Karpas-422 (cell line): ENCODE measurements around the gene ZSCAN5A. TPM values are rescaled to one million over a fixed set of nuclear protein-coding genes. Genes with fewer than 3 reads are reported as not detected.
"Not testable (repeated sequence)": the region's sequence is repeated elsewhere in the genome, so short reads cannot be mapped to it uniquely, and the experiment has no call there.

Experiments used
- DNase-seq: peaks from one replicate; pipeline ENCODE4 v3.0.0-alpha.2; 2015
- H2AFZ ChIP-seq: fragments of 200-600 bp; sonication (generic); 2 replicates; pipeline ENCODE4 v1.6.1; 2014; ENCODE audit warnings: antibody characterized with exemption, low read length, mixed read lengths
- H3K27ac ChIP-seq: fragments of 200-600 bp; sonication (generic); 2 replicates; pipeline ENCODE4 v1.5.1; 2014; ENCODE audit warnings: mild to moderate bottlenecking, low read length, moderate library complexity
- H3K27me3 ChIP-seq: fragments of 200-600 bp; sonication (generic); 2 replicates; pipeline ENCODE4 v1.6.1; 2014; ENCODE audit warnings: low read length, mixed read lengths
- H3K36me3 ChIP-seq: fragments of 200-600 bp; sonication (generic); 2 replicates; pipeline ENCODE4 v1.6.1; 2014; ENCODE audit warnings: low read length, mixed read lengths; ENCODE audit not compliant: insufficient read depth
- H3K4me1 ChIP-seq: fragments of 200-600 bp; sonication (generic); 2 replicates; pipeline ENCODE4 v1.6.1; 2014; ENCODE audit warnings: mild to moderate bottlenecking, low read length, mixed read lengths
- H3K4me2 ChIP-seq: fragments of 200-600 bp; sonication (generic); 2 replicates; pipeline ENCODE4 v1.6.1; 2014; ENCODE audit warnings: low read length, low read depth, mild to moderate bottlenecking; ENCODE audit not compliant: poor library complexity, severe bottlenecking
- H3K4me3 ChIP-seq: fragments of 200-600 bp; sonication (generic); 2 replicates; pipeline ENCODE4 v1.5.1; 2014; ENCODE audit warnings: mild to moderate bottlenecking, antibody characterized with exemption, low read length, mixed read lengths
- H3K79me2 ChIP-seq: fragments of 200-600 bp; sonication (generic); 2 replicates; pipeline ENCODE4 v1.6.1; 2014; ENCODE audit warnings: mild to moderate bottlenecking, low read length, mixed read lengths
- H3K9ac ChIP-seq: fragments of 200-600 bp; sonication (generic); 2 replicates; pipeline ENCODE4 v1.6.0; 2014; ENCODE audit warnings: low read length
- H3K9me2 ChIP-seq: fragments of 200-600 bp; sonication (generic), shearing (Covaris generic); replicated peaks from 2 replicates; pipeline ENCODE4 v1.6.0; 2014; ENCODE audit warnings: mild to moderate bottlenecking, low read length, moderate library complexity; ENCODE audit not compliant: insufficient read depth
- H3K9me3 ChIP-seq: fragments of 300-700, 200-600 bp; sonication (generic); 2 replicates; pipeline ENCODE4 v1.6.1; 2014; ENCODE audit warnings: low read length, mixed read lengths
- H4K20me1 ChIP-seq: fragments of 200-600 bp; sonication (generic); 2 replicates; pipeline ENCODE4 v1.6.1; 2014; ENCODE audit warnings: mild to moderate bottlenecking, antibody characterized with exemption, low read length, low read depth; ENCODE audit not compliant: insufficient read depth
- total RNA-seq: library from RNA; depleted of rRNA; stranded (reverse); fragments of >200 nt; shearing (Covaris generic); gene quantifications from 2 replicates; pipeline ENCODE4 v1.2.3, GENCODE V29; 2014; ENCODE audit warnings: low replicate concordance

The ZSCAN5A gene
- total RNA-seq, 1 experiment from 2014 or later: 14.4 TPM

DNA sequence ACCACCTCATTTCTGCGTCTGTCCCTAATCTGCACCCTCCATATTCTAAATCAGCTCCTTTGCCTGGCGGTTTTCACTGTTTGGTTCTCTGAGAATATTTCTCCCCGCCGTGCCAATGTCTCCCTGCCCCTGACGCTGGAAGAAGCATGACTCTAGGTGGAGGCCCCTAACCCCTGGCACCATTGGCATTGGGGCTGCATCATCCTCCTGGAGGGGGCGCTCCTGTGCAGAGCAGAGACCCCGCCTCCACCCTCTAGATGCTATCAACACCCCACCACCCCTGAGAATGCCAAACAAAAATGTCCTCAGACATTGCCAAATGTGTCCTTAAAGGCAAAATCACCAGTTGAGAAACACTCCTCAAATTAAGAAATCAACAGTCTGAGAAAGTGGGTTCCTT, 123.5 kb downstream of the ZSCAN5A start:
- no peak overlapping the region for H3K4me2 ChIP-seq
- no peaks in the 10 kb centered on the region for H3K36me3 ChIP-seq
- H3K9ac ChIP-seq: no peak overlapping the region
- H3K9me2 ChIP-seq: no peaks in the 10 kb centered on the region
- no peaks in the 10 kb centered on the region for H3K9me3 ChIP-seq
- DNase-seq: no peak
- H3K4me1 ChIP-seq: no peaks in the 10 kb centered on the region
- H3K79me2 ChIP-seq: no peaks in the 10 kb centered on the region
- H3K27me3 ChIP-seq: no peaks in the 10 kb centered on the region
- no peak overlapping the region for H3K4me3 ChIP-seq
- no peaks in the 10 kb centered on the region for H4K20me1 ChIP-seq
- no peak overlapping the region for H2AFZ ChIP-seq
- no peak overlapping the region for H3K27ac ChIP-seq

DNA sequence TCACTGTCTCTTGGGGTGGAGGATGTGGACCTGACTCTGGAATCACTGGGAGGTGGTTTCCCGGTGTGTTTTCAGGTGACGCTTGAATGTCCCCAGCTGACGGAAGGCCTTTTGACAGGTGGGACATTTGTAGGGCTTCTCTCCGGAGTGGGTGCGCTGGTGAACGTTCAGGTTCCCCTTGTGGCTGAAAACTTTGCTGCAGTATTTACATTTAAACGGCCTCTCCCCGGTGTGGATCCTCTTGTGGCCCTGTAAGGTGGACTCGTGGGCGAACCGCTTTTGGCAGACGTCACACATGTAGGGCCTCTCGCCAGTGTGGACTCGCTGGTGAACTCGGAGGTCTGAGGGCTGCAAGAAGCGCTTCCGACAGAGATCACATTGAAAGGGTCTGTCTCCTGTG, 124.9 kb downstream of the ZSCAN5A start:
- DNase-seq: no peak
- Histone ChIP-seq H3K79me2 (no peaks in the 10 kb centered on the region), H3K4me2 (no peak overlapping the region), H3K4me1 (no peaks in the 10 kb centered on the region), H3K9ac (no peak overlapping the region), H4K20me1 (no peaks in the 10 kb centered on the region), H3K27me3 (no peaks in the 10 kb centered on the region), H3K4me3 (no peak overlapping the region), H3K27ac (no peak overlapping the region), H3K9me3 (no peaks in the 10 kb centered on the region), H3K36me3 (no peaks in the 10 kb centered on the region), H2AFZ (no peak overlapping the region), H3K9me2 (no peaks in the 10 kb centered on the region)

DNA sequence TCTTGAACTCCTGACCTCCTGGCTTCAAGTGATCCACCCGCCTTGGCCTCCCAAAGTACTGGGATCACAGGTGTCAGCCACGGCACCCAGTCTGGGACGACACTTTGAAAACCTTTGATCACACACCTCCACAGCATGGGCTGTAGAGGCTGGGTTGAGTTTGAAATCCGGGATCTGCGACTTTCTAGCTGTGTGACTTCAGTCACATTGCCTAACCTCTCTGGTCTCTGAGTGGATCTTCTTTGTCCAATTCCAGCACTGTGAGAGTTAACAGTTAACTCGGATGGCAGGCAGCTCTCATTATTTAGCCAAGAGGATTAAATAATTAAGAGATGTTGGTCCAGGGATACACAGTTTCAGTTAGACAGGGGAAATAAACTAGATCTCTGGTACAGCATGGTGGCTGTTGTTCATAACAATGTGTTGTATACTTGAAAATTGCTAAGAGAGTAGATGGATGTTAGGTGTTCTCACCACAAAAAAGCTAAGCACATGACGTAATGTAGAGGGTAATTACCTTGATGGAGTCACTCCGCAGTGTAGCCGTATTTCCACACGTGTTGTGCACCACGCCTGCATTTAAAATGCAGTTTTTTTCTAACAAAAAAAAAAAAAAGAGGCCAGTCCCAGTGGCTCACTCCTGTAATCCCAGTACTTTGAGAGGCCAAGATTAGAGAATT, 136.9 kb downstream of the ZSCAN5A start:
- no peaks in the 10 kb centered on the region for H3K9me3 ChIP-seq
- H3K27ac ChIP-seq: no peak overlapping the region
- H3K9me2 ChIP-seq: no peaks in the 10 kb centered on the region
- DNase-seq: no peak
- no peak overlapping the region for H3K9ac ChIP-seq
- H3K4me2 ChIP-seq: no peak overlapping the region
- H3K4me3 ChIP-seq: no peak overlapping the region
- no peaks in the 10 kb centered on the region for H3K4me1 ChIP-seq
- H3K36me3 ChIP-seq: no peaks in the 10 kb centered on the region
- H2AFZ ChIP-seq: no peak overlapping the region
- H4K20me1 ChIP-seq: peaks cover 4% of the 10 kb centered on the region; the same call in 1 of the 2 replicates
- no peaks in the 10 kb centered on the region for H3K79me2 ChIP-seq
- no peaks in the 10 kb centered on the region for H3K27me3 ChIP-seq

DNA sequence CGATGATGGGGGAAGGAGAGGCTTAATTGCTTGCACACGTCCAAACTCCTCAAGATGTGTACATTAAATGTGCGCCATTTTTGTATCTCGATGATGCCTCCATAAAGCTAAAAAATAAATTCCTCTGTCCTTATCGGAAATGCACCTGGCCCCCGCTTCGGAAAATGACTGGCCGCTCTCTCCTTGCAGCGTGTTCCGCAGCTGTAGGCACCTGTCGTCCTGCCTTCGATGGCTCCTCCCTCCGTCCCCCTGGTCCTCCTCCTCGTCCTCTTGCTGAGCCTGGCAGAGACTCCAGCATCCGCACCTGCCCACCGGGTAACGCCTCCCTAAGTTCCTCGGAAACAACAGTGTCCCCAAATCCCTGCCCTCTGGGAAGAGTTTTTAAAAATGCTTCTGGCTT, 137.8 kb downstream of the ZSCAN5A start:
- Histone ChIP-seq H3K27me3 (no peaks in the 10 kb centered on the region), H3K9ac (no peak overlapping the region), H2AFZ (no peak overlapping the region), H3K4me2 (no peak overlapping the region), H3K79me2 (no peaks in the 10 kb centered on the region), H3K27ac (no peak overlapping the region), H3K9me2 (no peaks in the 10 kb centered on the region), H4K20me1 (peaks cover 4% of the 10 kb centered on the region; the same call in 1 of the 2 replicates), H3K4me1 (no peaks in the 10 kb centered on the region), H3K4me3 (no peak overlapping the region), H3K9me3 (no peaks in the 10 kb centered on the region), H3K36me3 (no peaks in the 10 kb centered on the region)
- DNase-seq: no peak

DNA sequence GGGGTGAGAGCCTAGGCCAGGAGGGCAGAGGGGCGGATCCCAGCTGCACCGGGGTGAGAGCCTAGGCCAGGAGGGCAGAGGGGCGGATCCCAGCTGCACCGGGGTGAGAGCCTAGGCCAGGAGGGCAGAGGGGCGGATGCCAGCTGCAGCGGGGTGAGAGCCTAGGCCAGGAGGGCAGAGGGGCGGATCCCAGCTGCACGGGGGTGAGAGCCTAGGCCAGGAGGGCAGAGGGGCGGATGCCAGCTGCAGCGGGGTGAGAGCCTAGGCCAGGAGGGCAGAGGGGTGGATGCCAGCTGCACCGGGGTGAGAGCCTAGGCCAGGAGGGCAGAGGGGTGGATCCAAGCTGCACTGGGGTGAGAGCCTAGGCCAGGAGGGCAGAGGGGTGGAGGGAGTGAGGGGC, 138.3 kb downstream of the ZSCAN5A start:
- H3K9me2 ChIP-seq, H4K20me1 ChIP-seq, H3K36me3 ChIP-seq, H3K4me2 ChIP-seq, H3K79me2 ChIP-seq, H3K4me1 ChIP-seq, H3K9ac ChIP-seq, H3K27me3 ChIP-seq, H3K4me3 ChIP-seq, H3K27ac ChIP-seq, H2AFZ ChIP-seq, H3K9me3 ChIP-seq, DNase-seq: not testable (repeated sequence)

DNA sequence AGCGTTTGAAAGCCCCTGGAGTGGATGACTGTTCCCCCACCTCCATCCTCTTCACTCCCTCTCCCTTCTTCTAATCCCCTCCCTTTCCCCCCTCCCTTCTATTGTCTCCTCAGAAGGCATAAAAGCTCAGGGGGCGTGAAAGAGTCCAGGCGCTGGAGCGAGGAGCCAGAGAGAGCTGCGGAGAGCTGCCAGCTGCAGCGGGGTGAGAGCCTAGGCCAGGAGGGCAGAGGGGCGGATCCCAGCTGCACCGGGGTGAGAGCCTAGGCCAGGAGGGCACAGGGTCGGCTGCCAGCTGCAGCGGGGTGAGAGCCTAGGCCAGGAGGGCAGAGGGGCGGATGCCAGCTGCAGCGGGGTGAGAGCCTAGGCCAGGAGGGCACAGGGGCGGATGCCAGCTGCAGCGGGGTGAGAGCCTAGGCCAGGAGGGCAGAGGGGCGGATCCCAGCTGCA, 138.8 kb downstream of the ZSCAN5A start, which contains the start of gene GALP:
GALP (plus strand) TSS at position 148 of the 447 bp plus-strand sequence. CDS start 1,101 bp downstream, outside the sequence.
- not testable (repeated sequence) for H3K27me3 ChIP-seq, H3K79me2 ChIP-seq, H3K9me2 ChIP-seq, DNase-seq, H3K4me3 ChIP-seq, H2AFZ ChIP-seq, H3K27ac ChIP-seq, H4K20me1 ChIP-seq, H3K4me2 ChIP-seq, H3K4me1 ChIP-seq, H3K9me3 ChIP-seq, H3K9ac ChIP-seq, H3K36me3 ChIP-seq

DNA sequence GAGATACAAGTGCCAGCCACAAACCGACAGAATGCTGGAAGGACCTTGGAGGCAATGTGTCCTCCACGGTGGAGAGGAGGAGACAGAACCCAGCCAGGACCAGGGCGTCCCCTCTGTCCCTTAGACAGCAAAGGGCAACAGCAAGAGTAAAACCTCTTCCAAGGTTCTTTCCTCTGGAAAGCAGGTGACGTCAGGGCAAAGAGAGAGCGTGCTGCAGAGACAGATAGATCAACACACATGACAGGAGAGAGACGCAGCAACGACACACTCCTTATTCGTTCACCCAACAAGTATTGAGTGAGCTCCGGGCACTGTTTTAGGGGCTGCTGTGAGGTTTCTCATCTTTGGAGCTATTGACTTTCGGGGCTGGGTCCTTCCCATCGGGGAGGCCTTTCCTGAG, 140.1 kb downstream of the ZSCAN5A start:
- no peaks in the 10 kb centered on the region for H3K9me3 ChIP-seq
- H3K79me2 ChIP-seq: no peaks in the 10 kb centered on the region
- no peak for DNase-seq
- H3K36me3 ChIP-seq: no peaks in the 10 kb centered on the region
- H3K27me3 ChIP-seq: no peaks in the 10 kb centered on the region
- no peak overlapping the region for H3K9ac ChIP-seq
- H3K9me2 ChIP-seq: no peaks in the 10 kb centered on the region
- no peak overlapping the region for H2AFZ ChIP-seq
- H3K4me3 ChIP-seq: no peak overlapping the region
- no peaks in the 10 kb centered on the region for H3K4me1 ChIP-seq
- H3K27ac ChIP-seq: no peak overlapping the region
- H4K20me1 ChIP-seq: peaks cover 4% of the 10 kb centered on the region; the same call in 1 of the 2 replicates
- no peak overlapping the region for H3K4me2 ChIP-seq

DNA sequence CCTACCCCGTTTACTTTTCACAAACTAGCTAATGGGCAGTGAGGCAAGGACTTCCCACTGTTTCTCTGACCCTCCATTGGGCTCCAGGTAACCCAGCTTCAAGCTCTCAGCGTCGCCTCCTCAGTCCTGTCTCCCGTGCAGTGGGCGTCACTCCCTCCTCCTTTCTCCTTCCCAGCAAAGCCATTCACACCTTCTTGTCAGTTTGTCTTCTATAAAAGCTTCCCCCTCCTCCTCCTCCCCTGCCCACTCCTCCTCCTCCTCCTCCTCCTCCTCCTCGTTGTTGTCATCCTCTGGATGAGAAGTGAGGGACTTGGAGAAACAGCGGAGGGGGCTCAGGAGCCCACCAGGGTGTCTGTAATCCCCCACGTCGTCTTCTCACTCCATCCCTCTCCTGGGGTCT, 140.6 kb downstream of the ZSCAN5A start:
- DNase-seq: no peak
- Histone ChIP-seq H3K79me2 (no peaks in the 10 kb centered on the region), H3K27me3 (no peaks in the 10 kb centered on the region), H3K4me3 (no peak overlapping the region), H4K20me1 (peaks cover 4% of the 10 kb centered on the region; the same call in 1 of the 2 replicates), H2AFZ (no peak overlapping the region), H3K9ac (no peak overlapping the region), H3K36me3 (no peaks in the 10 kb centered on the region), H3K9me2 (no peaks in the 10 kb centered on the region), H3K9me3 (no peaks in the 10 kb centered on the region), H3K27ac (no peak overlapping the region), H3K4me1 (no peaks in the 10 kb centered on the region), H3K4me2 (no peak overlapping the region)
